Activated T-cell treated with anti-CD3 and anti-CD28 coated beads, Interleukin-2, amount 50 U/mL, for 4 hours (primary cell): ENCODE data around the gene MYO6. TPM values are rescaled to one million over a fixed set of nuclear protein-coding genes. Genes with fewer than 3 reads are reported as not detected.

Experiments
- ATAC-seq, 2 donors: fragments of 200-7000 bp; cut with Tn5 transposase; one replicate each; pipeline ENCODE4 v1.10.0; 2021
- DNase-seq: peaks from one replicate; pipeline ENCODE4 v3.0.0-alpha.2; 2020
- H3K27me3 Mint-ChIP-seq: one replicate; pipeline ENCODE4 v1.8.0; 2021; ENCODE audit warnings: low read depth, mixed read lengths
- H3K36me3 Mint-ChIP-seq: one replicate; pipeline ENCODE4 v1.8.0; 2022; ENCODE audit warnings: mixed read lengths; ENCODE audit not compliant: insufficient read depth
- H3K4me1 Mint-ChIP-seq: one replicate; pipeline ENCODE4 v1.8.0; 2021; ENCODE audit warnings: low read depth, mixed read lengths
- H3K4me3 Mint-ChIP-seq: one replicate; pipeline ENCODE4 v1.8.0; 2021; ENCODE audit warnings: mild to moderate bottlenecking, moderate library complexity, mixed read lengths
- H3K9me3 Mint-ChIP-seq: one replicate; pipeline ENCODE4 v1.8.0; 2021; ENCODE audit warnings: mixed read lengths
- total RNA-seq, 3 donors: library from RNA; stranded (reverse); gene quantifications; one replicate each; pipeline ENCODE4 v1.2.1, GENCODE V29; 2021

Gene MYO6
- total RNA-seq, 3 donors from 2014 or later: 0.71 to 1.0 (median 0.92) TPM

DNA sequence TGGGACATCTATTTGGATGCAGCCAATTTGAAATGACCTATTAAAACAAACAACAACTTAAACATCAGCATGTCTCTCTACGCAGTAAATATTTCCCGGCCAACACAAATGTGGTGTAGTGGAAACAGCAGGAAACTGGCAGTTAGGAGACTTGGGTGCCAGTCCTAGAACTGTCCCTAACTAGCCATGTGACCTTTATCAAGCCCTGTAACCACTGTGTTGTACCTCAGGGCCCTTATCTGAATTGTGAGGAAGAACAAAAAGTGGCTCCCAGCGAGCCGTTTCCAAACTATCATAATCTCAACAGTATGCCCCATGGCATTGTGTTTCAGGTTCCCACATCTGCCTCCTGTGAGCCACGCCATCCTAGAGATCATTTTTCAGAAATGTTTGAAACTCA, 198.9 kb downstream of the MYO6 start:
- DNase-seq (no peak), ATAC-seq (no peak)
- Mint-ChIP-seq H3K4me3 (no peak overlapping the region), H3K36me3 (no peaks in the 10 kb centered on the region), H3K27me3 (no peaks in the 10 kb centered on the region), H3K4me1 (no peaks in the 10 kb centered on the region), H3K9me3 (no peaks in the 10 kb centered on the region)

- no peaks in the 10 kb centered on the region for H3K4me1 Mint-ChIP-seq
- DNase-seq: no peak
- no peak overlapping the region for H3K4me3 Mint-ChIP-seq
- no peak for ATAC-seq
- peaks cover 5% of the 10 kb centered on the region for H3K9me3 Mint-ChIP-seq
- no peaks in the 10 kb centered on the region for H3K27me3 Mint-ChIP-seq
- H3K36me3 Mint-ChIP-seq: no peaks in the 10 kb centered on the region
These were observed 203.1 kb downstream of the MYO6 start for GRCh38 chr6:75952128-75952527.

GRCh38 chr6:75963569-75963968, 214.5 kb downstream of the MYO6 start:
- no peaks in the 10 kb centered on the region for H3K4me1 Mint-ChIP-seq
- DNase-seq (no peak), ATAC-seq (no peak)
- H3K4me3 Mint-ChIP-seq: no peak overlapping the region
- peaks cover 11% of the 10 kb centered on the region for H3K27me3 Mint-ChIP-seq
- no peaks in the 10 kb centered on the region for H3K9me3 Mint-ChIP-seq
- no peaks in the 10 kb centered on the region for H3K36me3 Mint-ChIP-seq

GRCh38 chr6:75968143-75968542, 219.1 kb downstream of the MYO6 start:
- H3K4me3 Mint-ChIP-seq: no peak overlapping the region
- H3K9me3 Mint-ChIP-seq: no peaks in the 10 kb centered on the region
- no peak for ATAC-seq
- no peaks in the 10 kb centered on the region for H3K36me3 Mint-ChIP-seq
- DNase-seq: no peak
- peaks cover 5% of the 10 kb centered on the region for H3K27me3 Mint-ChIP-seq
- no peaks in the 10 kb centered on the region for H3K4me1 Mint-ChIP-seq

Other genes with a start within 250 kb of the MYO6 start
- gene SENP6, start 147.4 kb upstream of the MYO6 start, total RNA-seq: 10 to 100 TPM; 56.6 to 67.7 (median 57.4) TPM